Measurements from ENCODE around the gene HELZ. TPM values are rescaled to one million over a fixed set of nuclear protein-coding genes. Genes with fewer than 3 reads are reported as not detected.
"Not testable (repeated sequence)": the region's sequence is repeated elsewhere in the genome, so short reads cannot be mapped to it uniquely, and the experiment has no call there.

The HELZ gene
- polyA plus RNA-seq, 6 donors from 2014 or later: 34.5 to 94.7 (median 75.5) TPM

- Mint-ChIP-seq H3K4me3 (no peak overlapping the region), H3K27me3 (peaks cover 1 to 3% (median 3%) of the 10 kb centered on the region in 3 donors), H3K4me1 (peaks cover 3 to 6% (median 4%) of the 10 kb centered on the region in 3 donors), H3K9me3 (no peaks in the 10 kb centered on the region), H3K27ac (no peak overlapping the region), H3K36me3 (no peaks in the 10 kb centered on the region)
- no peak for ATAC-seq (ENCODE audit: low read depth in 2 of 2)
- no peak for DNase-seq
Observed at GRCh38 chr17:67253384-67253783, 8.4 kb upstream of the HELZ start.

GRCh38 chr17:67251586-67251985 is 6.6 kb upstream of the HELZ start:
- H3K9me3 Mint-ChIP-seq; H3K36me3 Mint-ChIP-seq; ATAC-seq (ENCODE audit: low read depth in 2 of 2); H3K27me3 Mint-ChIP-seq; H3K4me1 Mint-ChIP-seq; H3K4me3 Mint-ChIP-seq; DNase-seq; H3K27ac Mint-ChIP-seq: not testable (repeated sequence)

GRCh38 chr17:67248291-67248690 is 3.3 kb upstream of the HELZ start:
- Mint-ChIP-seq H3K27me3 (peaks cover 4 to 9% (median 6%) of the 10 kb centered on the region in 3 donors), H3K4me3 (peak overlapping the region in 3 of 8 donors; percentile 42 to 88 (median 71)), H3K27ac (no peak overlapping the region), H3K36me3 (no peaks in the 10 kb centered on the region), H3K9me3 (no peaks in the 10 kb centered on the region), H3K4me1 (peaks cover 13 to 17% (median 13%) of the 10 kb centered on the region in 3 donors)
- ATAC-seq (ENCODE audit: low read depth in 2 of 2): no peak
- DNase-seq: no peak

GRCh38 chr17:67247416-67247900 is 2.5 kb upstream of the HELZ start:
- Mint-ChIP-seq H3K36me3 (no peaks in the 10 kb centered on the region), H3K9me3 (no peaks in the 10 kb centered on the region), H3K4me3 (peak overlapping the region in 7 of 8 donors; percentile 1 to 92 (median 84)), H3K4me1 (peaks cover 14 to 19% (median 19%) of the 10 kb centered on the region in 3 donors), H3K27me3 (peaks cover 4 to 9% (median 6%) of the 10 kb centered on the region in 3 donors), H3K27ac (peak overlapping the region in 2 of 6 donors; percentile 17 to 44)
- no peak for ATAC-seq (ENCODE audit: low read depth in 2 of 2)
- no peak for DNase-seq

GRCh38 chr17:67246653-67247415 is 1.8 kb upstream of the HELZ start:
- Mint-ChIP-seq H3K9me3 (no peaks in the 10 kb centered on the region), H3K4me1 (peaks cover 15 to 23% (median 22%) of the 10 kb centered on the region in 3 donors)
- DNase-seq: no peak

GRCh38 chr17:67246403-67246652 is 1.3 kb upstream of the HELZ start:
- H3K4me1 Mint-ChIP-seq: peaks cover 20 to 28% (median 27%) of the 10 kb centered on the region in 3 donors
- H3K27ac Mint-ChIP-seq: peak overlapping the region in 2 of 6 donors; percentile 59 to 90
- no peaks in the 10 kb centered on the region for H3K36me3 Mint-ChIP-seq
- ATAC-seq (ENCODE audit: low read depth in 2 of 2): no peak
- peaks cover 4 to 9% (median 6%) of the 10 kb centered on the region in 3 donors for H3K27me3 Mint-ChIP-seq
- DNase-seq: no peak
- peak overlapping the region; percentile 81 to 92 (median 84) for H3K4me3 Mint-ChIP-seq
- H3K9me3 Mint-ChIP-seq: no peaks in the 10 kb centered on the region

More at GRCh38 chr17:67246653-67247415, 1.8 kb upstream of the HELZ start:
- Mint-ChIP-seq H3K4me3 (peak overlapping the region; percentile 81 to 92 (median 84)), H3K27ac (peak overlapping the region in 2 of 6 donors; percentile 59 to 90), H3K27me3 (peaks cover 4 to 9% (median 6%) of the 10 kb centered on the region in 3 donors), H3K36me3 (no peaks in the 10 kb centered on the region)
- no peak for ATAC-seq (ENCODE audit: low read depth in 2 of 2)

- H3K9me3 Mint-ChIP-seq: no peaks in the 10 kb centered on the region
- peaks cover 25 to 33% (median 32%) of the 10 kb centered on the region in 3 donors for H3K4me1 Mint-ChIP-seq
- peaks cover 4 to 9% (median 6%) of the 10 kb centered on the region in 3 donors for H3K27me3 Mint-ChIP-seq
- H3K4me3 Mint-ChIP-seq: peak overlapping the region; percentile 84 to 93 (median 87)
- ATAC-seq (ENCODE audit: low read depth in 2 of 2) (peak; percentile 26 to 35), DNase-seq (peak; percentile 37)
- H3K36me3 Mint-ChIP-seq: no peaks in the 10 kb centered on the region
- peak overlapping the region in 3 of 6 donors; percentile 32 to 90 (median 69) for H3K27ac Mint-ChIP-seq
Observed at GRCh38 chr17:67245694-67246402, 852 bp upstream of the HELZ start.

GRCh38 chr17:67244431-67245072 is 444 bp downstream of the HELZ start:
- Mint-ChIP-seq H3K36me3 (no peaks in the 10 kb centered on the region), H3K27ac (peak overlapping the region; percentile 78 to 91 (median 88)), H3K9me3 (no peaks in the 10 kb centered on the region), H3K4me1 (peaks cover 31 to 41% (median 39%) of the 10 kb centered on the region in 3 donors), H3K27me3 (peaks cover 4 to 9% (median 6%) of the 10 kb centered on the region in 3 donors), H3K4me3 (peak overlapping the region; percentile 84 to 95 (median 92))
- ATAC-seq (ENCODE audit: low read depth in 2 of 2): peak; percentile 60 to 62
- no peak for DNase-seq

- no peak for DNase-seq
- peaks cover 31 to 41% (median 40%) of the 10 kb centered on the region in 3 donors for H3K4me1 Mint-ChIP-seq
- peaks cover 2 to 5% (median 2%) of the 10 kb centered on the region in 3 donors for H3K27me3 Mint-ChIP-seq
- H3K36me3 Mint-ChIP-seq: no peaks in the 10 kb centered on the region
- no peaks in the 10 kb centered on the region for H3K9me3 Mint-ChIP-seq
- ATAC-seq (ENCODE audit: low read depth in 2 of 2): no peak
- peak overlapping the region; percentile 0 to 95 (median 92) for H3K4me3 Mint-ChIP-seq
- peak overlapping the region in 3 of 6 donors; percentile 9 to 90 (median 50) for H3K27ac Mint-ChIP-seq
Observed at GRCh38 chr17:67243284-67243683, 1.7 kb downstream of the HELZ start.

GRCh38 chr17:67241719-67242341 is 3.2 kb downstream of the HELZ start:
- Mint-ChIP-seq H3K27ac (peak overlapping the region in 1 of 6 donors; percentile 18), H3K4me3 (peak overlapping the region in 2 of 8 donors; percentile 54 to 58), H3K36me3 (peaks cover 0 to 1% of the 10 kb centered on the region in 2 donors), H3K4me1 (peaks cover 27 to 41% (median 40%) of the 10 kb centered on the region in 3 donors), H3K9me3 (no peaks in the 10 kb centered on the region), H3K27me3 (no peaks in the 10 kb centered on the region)
- ATAC-seq (ENCODE audit: low read depth in 2 of 2): no peak
- DNase-seq: no peak

- Mint-ChIP-seq H3K36me3 (peaks cover 6 to 7% of the 10 kb centered on the region in 2 donors), H3K4me1 (peaks cover 27 to 47% (median 47%) of the 10 kb centered on the region in 3 donors), H3K4me3 (peak overlapping the region in 1 of 8 donors; percentile 15), H3K27ac (peak overlapping the region in 1 of 6 donors; percentile 38), H3K27me3 (no peaks in the 10 kb centered on the region), H3K9me3 (no peaks in the 10 kb centered on the region)
- ATAC-seq (ENCODE audit: low read depth in 2 of 2): no peak
- no peak for DNase-seq
Observed at GRCh38 chr17:67239597-67239996, 5.4 kb downstream of the HELZ start.

GRCh38 chr17:67238991-67239390 is 6.0 kb downstream of the HELZ start:
- Mint-ChIP-seq H3K4me3 (peak overlapping the region in 1 of 8 donors; percentile 64), H3K27ac (peak overlapping the region in 3 of 6 donors; percentile 18 to 69 (median 38)), H3K4me1 (peaks cover 33 to 48% (median 47%) of the 10 kb centered on the region in 3 donors), H3K9me3 (no peaks in the 10 kb centered on the region), H3K27me3 (no peaks in the 10 kb centered on the region), H3K36me3 (peaks cover 10 to 12% of the 10 kb centered on the region in 2 donors)
- no peak for DNase-seq
- no peak for ATAC-seq (ENCODE audit: low read depth in 2 of 2)

GRCh38 chr17:67232441-67232840 is 12.6 kb downstream of the HELZ start:
- no peak overlapping the region for H3K27ac Mint-ChIP-seq
- ATAC-seq (ENCODE audit: low read depth in 2 of 2) (no peak), DNase-seq (no peak)
- no peaks in the 10 kb centered on the region for H3K9me3 Mint-ChIP-seq
- no peaks in the 10 kb centered on the region for H3K27me3 Mint-ChIP-seq
- no peak overlapping the region for H3K4me3 Mint-ChIP-seq
- H3K36me3 Mint-ChIP-seq: peaks cover 14 to 15% of the 10 kb centered on the region in 2 donors
- H3K4me1 Mint-ChIP-seq: peaks cover 19 to 39% (median 35%) of the 10 kb centered on the region in 3 donors

Data from naive B cell (primary cell).